NCI-H2029 (cell line): ENCODE results near the gene ELAVL4.

Experiments used
- DNase-seq: peaks from one replicate; lab custom pipeline; 2025; lab: John Stamatoyannopoulos, UW

ELAVL4 gene

GRCh38 chr1:50108497-50109059 lies at the start of gene ELAVL4:
Gene ELAVL4 (plus strand): TSS chr1:50108920. CDS start chr1:50109190, 270 bp downstream.
- DNase-seq, result peak; percentile 73

GRCh38 chr1:50060279-50060678 lies 48.4 kb upstream of the ELAVL4 start:
- peak; percentile 90 for DNase-seq

DNA sequence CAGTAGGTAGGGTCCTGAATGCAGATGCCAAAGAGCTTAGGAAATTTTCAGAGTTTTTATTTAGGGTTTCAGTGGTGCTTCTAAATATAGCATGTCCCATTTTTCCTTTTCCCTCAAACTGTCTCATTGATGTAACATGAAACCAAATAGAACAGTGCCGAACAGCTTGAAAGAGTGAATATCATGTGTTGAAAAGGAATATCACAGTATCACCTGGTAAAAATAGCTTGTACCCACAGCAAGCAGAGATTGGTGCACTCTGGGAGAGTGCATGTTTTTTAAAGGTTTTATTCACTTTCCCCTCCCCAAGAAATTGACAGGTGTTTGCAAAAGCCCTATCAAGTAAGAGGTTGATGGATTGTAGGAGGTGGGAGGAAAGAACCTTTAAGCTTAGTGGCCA lies 41.9 kb upstream of the ELAVL4 start:
- DNase-seq, result no peak

- DNase-seq, result no peak
Measured at GRCh38 chr1:50074931-50075330, 33.8 kb upstream of the ELAVL4 start.

- no peak for DNase-seq
Measured at GRCh38 chr1:50077273-50077672, 31.4 kb upstream of the ELAVL4 start.

GRCh38 chr1:50080904-50081586 lies 27.7 kb upstream of the ELAVL4 start:
- peak; percentile 79 for DNase-seq

GRCh38 chr1:50084389-50084788 lies 24.3 kb upstream of the ELAVL4 start:
- no peak for DNase-seq

DNA sequence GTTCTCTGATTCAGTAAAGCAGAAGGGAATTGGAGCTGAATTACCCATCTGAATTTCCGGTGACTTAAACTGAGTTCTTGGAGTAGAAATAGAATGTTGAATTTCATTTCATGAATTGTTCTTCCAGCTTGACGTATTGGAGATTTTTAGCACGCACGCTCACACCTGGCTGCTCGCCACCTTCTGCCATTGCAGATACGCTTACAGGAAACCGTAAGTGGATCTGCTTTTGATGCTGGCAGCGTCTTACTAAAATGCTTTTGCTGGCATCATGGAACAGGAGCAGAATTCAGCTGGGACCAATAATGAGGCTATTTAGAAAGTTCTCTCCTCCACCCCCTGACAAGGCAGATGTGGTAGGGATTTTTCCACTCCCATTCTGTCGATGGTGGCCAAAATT lies 17.7 kb upstream of the ELAVL4 start:
- DNase-seq, result peak; percentile 55

- no peak for DNase-seq
Measured at GRCh38 chr1:50095716-50096115, 13.0 kb upstream of the ELAVL4 start.

GRCh38 chr1:50097021-50097679 lies 11.6 kb upstream of the ELAVL4 start:
- DNase-seq, result no peak

DNA sequence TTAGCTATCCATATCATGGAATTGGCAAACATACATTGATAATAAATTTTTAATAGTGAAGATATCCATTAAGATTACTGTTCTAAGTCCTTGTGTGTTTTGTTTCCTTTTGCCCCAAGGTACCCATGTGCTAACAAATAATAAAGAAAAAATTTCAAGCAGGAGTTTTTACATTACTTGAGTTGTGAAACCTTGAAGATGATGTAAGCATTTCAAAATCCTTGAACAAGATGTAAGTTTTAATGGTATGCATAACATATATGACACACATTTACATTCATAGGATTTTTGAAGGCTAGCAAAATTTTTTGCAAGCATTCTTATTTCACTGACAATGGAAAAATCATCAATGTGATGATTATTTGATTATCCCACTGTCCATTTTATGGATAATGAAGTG lies 10.9 kb upstream of the ELAVL4 start:
- no peak for DNase-seq

GRCh38 chr1:50098591-50099021 lies 10.1 kb upstream of the ELAVL4 start:
- no peak for DNase-seq

GRCh38 chr1:50099654-50100053 lies 9.1 kb upstream of the ELAVL4 start:
- DNase-seq, result no peak

DNA sequence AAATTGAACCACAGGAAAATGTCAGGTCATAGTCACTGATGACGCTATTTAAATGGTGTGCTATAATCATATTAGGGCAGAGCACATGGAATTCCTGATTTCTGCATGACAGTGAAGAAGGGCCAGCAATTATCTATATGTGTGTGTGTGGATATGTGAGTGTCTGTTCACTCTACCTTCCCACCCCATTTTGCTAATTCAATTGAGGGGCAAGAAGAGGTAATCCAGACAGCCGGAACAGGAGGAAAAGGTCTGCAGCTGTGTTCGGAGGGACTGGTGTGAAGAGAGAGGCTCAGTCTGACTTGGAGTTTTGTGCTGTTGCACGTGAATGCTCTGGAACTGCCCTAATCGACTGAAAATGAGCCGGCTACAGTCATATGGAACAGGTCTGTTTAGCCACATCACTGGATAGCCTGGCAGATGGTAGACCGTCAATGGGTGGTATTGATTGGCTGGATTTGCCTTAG lies 5.1 kb upstream of the ELAVL4 start:
- DNase-seq, result no peak

DNA sequence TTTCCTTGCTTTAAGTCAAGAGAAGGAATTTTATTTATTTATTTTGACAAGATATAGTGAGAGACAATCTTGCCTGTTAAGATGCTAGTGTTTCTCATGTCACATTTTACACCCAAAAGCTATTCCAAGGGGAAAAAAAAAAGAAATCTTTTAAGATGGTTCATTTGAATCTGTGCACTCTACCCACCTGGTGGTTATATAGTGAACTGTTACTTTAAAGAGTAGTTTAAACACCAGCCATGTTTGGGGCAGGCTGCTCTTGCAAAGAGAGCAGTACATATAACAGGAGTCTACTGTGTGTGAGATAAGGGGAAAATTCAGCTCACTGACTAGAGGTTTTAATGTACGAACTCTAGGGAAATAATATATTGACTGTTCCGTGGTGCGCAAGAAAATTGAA lies 3.3 kb upstream of the ELAVL4 start:
- no peak for DNase-seq

- no peak for DNase-seq
Measured at GRCh38 chr1:50106095-50106761, 2.5 kb upstream of the ELAVL4 start.

- no peak for DNase-seq
Measured at GRCh38 chr1:50109116-50109515, 396 bp downstream of the ELAVL4 start.

DNA sequence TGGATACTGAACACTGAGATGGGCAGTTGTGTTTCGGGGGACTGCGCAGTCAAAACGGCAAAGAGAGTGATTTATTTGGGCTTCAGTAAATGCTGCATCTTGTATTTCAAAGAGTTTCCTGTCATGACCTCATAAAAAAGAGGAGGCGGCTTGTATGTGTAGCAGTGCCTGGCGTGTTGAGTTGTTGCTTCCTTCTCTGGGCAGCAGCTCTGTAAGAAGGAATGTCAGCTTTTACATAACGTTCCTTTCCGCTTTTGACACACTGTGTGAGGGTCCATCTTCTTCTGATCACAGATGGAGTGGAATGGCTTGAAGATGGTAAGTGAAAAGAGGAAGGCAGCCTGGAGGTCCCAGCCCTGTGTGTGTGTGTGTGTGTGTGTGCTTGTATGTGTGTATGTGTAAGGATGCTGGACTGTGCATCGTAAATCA lies 941 bp downstream of the ELAVL4 start:
- DNase-seq, result peak; percentile 95

DNA sequence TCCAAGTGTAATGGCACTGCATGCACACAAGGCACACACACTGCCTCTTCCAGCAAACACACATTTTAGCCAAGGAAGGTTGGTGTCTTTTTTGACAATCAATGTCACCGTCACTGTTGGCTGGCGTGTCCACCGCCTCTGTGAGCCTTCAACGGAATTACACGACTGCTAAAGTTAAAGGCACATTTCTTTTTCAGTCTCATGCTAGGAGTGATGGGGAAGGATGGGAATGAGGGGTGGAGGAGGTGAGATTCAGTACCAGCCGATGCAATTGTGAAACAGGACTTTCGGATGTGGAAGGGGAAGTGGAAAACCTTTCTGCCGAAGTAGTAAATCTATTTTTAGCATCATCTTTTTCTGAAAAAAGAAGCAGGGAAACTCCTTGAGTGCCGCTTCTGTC lies 1.4 kb downstream of the ELAVL4 start:
- peak; percentile 73 for DNase-seq

DNA sequence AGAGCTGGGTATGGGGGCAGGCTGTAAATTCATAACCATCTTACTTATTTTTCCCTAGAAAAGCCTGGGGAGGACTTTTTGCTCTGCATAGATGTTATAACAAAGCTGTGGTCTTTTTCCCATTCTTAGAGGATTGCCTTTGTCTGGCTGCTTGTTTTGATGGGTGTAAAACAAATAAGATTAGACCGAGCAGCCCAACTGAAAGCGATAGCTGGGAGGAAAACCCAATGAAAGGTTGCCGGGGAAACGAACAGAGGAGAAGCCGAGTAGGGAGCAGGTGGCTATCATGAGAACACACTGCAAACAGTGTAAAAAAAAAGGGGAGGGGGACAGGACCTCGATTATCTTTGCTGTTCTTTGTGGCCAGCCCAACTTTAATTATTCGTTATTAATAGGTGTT lies 1.9 kb downstream of the ELAVL4 start:
- peak; percentile 99 for DNase-seq

DNA sequence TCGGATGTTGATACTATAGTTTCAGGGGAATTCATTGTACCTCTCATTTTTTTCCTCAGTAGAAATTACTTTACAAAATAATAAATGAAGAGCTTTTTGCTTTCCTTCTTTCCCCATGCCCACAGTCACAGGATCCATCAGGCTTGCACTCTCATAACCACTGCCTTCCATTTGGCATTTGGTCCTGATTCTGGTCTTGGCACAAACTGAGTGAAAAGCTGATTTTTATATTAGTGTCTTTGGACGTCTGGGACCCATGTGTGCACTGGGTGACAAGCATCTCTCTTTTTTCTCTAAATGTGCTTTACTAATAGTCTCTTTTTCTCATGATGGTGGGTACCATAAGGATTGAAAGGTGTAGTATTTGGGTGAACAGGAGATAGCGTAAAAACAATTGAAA lies 2.8 kb downstream of the ELAVL4 start:
- DNase-seq, result no peak

GRCh38 chr1:50112193-50112592 lies 3.5 kb downstream of the ELAVL4 start:
- DNase-seq, result no peak

GRCh38 chr1:50123071-50123470 lies 14.4 kb downstream of the ELAVL4 start:
- DNase-seq, result peak; percentile 83
